Measurements from ENCODE around the gene MAFF.

GRCh38 chr22:38187413-38188212 is 14.2 kb upstream of the MAFF start:
- TF ChIP-seq POLR2AphosphoS5 (IDR thresholded peaks at IDR 0.05) (peak in 2 of 3 donors; percentile 36 to 47), CTCF (IDR thresholded peaks at IDR 0.05) (no peak)
